Endothelial cell (in vitro differentiated cells): Measurements from ENCODE around the gene FBLN5. TPM values are rescaled to one million over a fixed set of nuclear protein-coding genes. Genes with fewer than 3 reads are reported as not detected.

Experiments used
- DNase-seq: peaks from one replicate; pipeline ENCODE4 v3.0.0; 2021; ENCODE audit warnings: low spot score
- H3K27ac Mint-ChIP-seq: one replicate; pipeline ENCODE4 v1.8.0; 2021; ENCODE audit warnings: mixed read lengths, inconsistent platforms; ENCODE audit not compliant: unreplicated experiment
- H3K27me3 Mint-ChIP-seq: one replicate; pipeline ENCODE4 v1.8.0; 2021; ENCODE audit warnings: mild to moderate bottlenecking, moderate library complexity, mixed read lengths, inconsistent platforms; ENCODE audit not compliant: unreplicated experiment
- H3K36me3 Mint-ChIP-seq: one replicate; pipeline ENCODE4 v1.8.0; 2021; ENCODE audit warnings: mild to moderate bottlenecking, low read depth, mixed read lengths, inconsistent platforms; ENCODE audit not compliant: unreplicated experiment
- H3K4me1 Mint-ChIP-seq: one replicate; pipeline ENCODE4 v1.8.0; 2021; ENCODE audit warnings: mild to moderate bottlenecking, mixed read lengths, inconsistent platforms; ENCODE audit not compliant: unreplicated experiment
- H3K4me3 Mint-ChIP-seq: one replicate; pipeline ENCODE4 v1.8.0; 2021; ENCODE audit warnings: mild to moderate bottlenecking, mixed read lengths, inconsistent platforms; ENCODE audit not compliant: unreplicated experiment
- H3K9me3 Mint-ChIP-seq: one replicate; pipeline ENCODE4 v1.8.0; 2021; ENCODE audit warnings: mixed read lengths, inconsistent platforms; ENCODE audit not compliant: unreplicated experiment
- total RNA-seq: library from RNA; stranded (reverse); fragmentation: NEBNext Ultra II Directional; extraction: Animal tissue kit (Norgen Biotek cat#: 25700); gene quantifications from one replicate; pipeline ENCODE4 v1.2.1, GENCODE V29; 2021; ENCODE audit not compliant: unreplicated experiment
- TF ChIP-seq, protein P1 (sequence below): fragments of 200-600 bp; sonication (generic); IDR thresholded peaks from one replicate; pipeline ENCODE4 v1.5.0; 2021; ENCODE audit warnings: antibody characterized with exemption; ENCODE audit not compliant: unreplicated experiment

Gene FBLN5
- total RNA-seq, 1 donor from 2014 or later: 0.26 TPM

GRCh38 chr14:91971188-91971778, 23.8 kb upstream of the FBLN5 start:
- no peak overlapping the region for H3K4me3 Mint-ChIP-seq
- H3K36me3 Mint-ChIP-seq: peaks cover 17% of the 10 kb centered on the region
- peaks cover 3% of the 10 kb centered on the region for H3K27me3 Mint-ChIP-seq
- no peaks in the 10 kb centered on the region for H3K4me1 Mint-ChIP-seq
- TF ChIP-seq, protein P1, sequence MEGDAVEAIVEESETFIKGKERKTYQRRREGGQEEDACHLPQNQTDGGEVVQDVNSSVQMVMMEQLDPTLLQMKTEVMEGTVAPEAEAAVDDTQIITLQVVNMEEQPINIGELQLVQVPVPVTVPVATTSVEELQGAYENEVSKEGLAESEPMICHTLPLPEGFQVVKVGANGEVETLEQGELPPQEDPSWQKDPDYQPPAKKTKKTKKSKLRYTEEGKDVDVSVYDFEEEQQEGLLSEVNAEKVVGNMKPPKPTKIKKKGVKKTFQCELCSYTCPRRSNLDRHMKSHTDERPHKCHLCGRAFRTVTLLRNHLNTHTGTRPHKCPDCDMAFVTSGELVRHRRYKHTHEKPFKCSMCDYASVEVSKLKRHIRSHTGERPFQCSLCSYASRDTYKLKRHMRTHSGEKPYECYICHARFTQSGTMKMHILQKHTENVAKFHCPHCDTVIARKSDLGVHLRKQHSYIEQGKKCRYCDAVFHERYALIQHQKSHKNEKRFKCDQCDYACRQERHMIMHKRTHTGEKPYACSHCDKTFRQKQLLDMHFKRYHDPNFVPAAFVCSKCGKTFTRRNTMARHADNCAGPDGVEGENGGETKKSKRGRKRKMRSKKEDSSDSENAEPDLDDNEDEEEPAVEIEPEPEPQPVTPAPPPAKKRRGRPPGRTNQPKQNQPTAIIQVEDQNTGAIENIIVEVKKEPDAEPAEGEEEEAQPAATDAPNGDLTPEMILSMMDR: no peak
- no peaks in the 10 kb centered on the region for H3K9me3 Mint-ChIP-seq
- H3K27ac Mint-ChIP-seq: no peak overlapping the region
- no peak for DNase-seq

DNA sequence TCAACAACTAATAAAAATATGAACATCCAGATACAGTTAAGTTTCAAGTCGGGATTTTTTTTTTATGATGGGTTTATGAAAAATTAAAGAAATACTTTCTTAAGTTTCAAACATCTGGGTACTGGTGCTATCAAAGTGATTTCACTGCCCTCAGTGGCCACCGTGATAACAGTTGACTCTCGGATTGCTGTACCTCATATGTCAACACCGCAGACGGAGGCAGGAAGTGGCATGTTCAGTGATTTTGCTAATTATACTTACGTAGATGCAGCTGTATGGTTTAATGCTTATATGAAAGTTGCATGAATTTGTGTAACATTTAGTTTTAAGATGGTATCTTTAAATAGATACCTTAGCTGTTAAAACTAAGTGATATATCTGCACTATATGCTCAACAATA, 20.8 kb upstream of the FBLN5 start:
- Mint-ChIP-seq H3K4me1 (no peaks in the 10 kb centered on the region), H3K9me3 (no peaks in the 10 kb centered on the region)

DNA sequence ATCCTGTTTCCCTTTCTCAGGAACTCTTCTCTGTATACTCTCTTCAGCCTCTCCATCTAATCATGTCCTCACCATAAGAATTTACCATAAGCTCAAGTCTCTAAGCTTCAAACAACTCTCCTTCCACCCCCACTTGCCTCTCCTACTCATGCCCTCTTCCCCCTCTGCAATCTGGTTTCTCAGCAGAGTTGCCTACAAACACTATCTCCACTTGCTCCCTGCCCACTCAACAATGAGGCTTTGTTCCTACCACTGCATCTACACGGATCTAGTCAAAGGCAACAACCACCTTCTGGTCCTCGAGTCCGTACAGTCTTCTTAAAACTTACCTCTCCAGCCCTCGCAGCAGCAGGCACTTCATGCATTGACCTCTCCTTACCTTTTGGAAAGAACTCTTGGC, 17.2 kb upstream of the FBLN5 start:
- DNase-seq: no peak
- Mint-ChIP-seq H3K4me1 (no peaks in the 10 kb centered on the region), H3K4me3 (no peak overlapping the region), H3K36me3 (peaks cover 9% of the 10 kb centered on the region), H3K27ac (no peak overlapping the region), H3K27me3 (peaks cover 3% of the 10 kb centered on the region), H3K9me3 (no peaks in the 10 kb centered on the region)
- TF ChIP-seq, protein P1: no peak

More for the DNA sequence above, 20.8 kb upstream of the FBLN5 start:
- TF ChIP-seq, protein P1: no peak
- no peak overlapping the region for H3K4me3 Mint-ChIP-seq
- peaks cover 3% of the 10 kb centered on the region for H3K27me3 Mint-ChIP-seq
- peaks cover 13% of the 10 kb centered on the region for H3K36me3 Mint-ChIP-seq
- DNase-seq: no peak
- H3K27ac Mint-ChIP-seq: no peak overlapping the region

- no peak overlapping the region for H3K4me3 Mint-ChIP-seq
- H3K27ac Mint-ChIP-seq: no peak overlapping the region
- H3K36me3 Mint-ChIP-seq: peaks cover 6% of the 10 kb centered on the region
Measured at GRCh38 chr14:91964011-91964410, 16.5 kb upstream of the FBLN5 start.

DNA sequence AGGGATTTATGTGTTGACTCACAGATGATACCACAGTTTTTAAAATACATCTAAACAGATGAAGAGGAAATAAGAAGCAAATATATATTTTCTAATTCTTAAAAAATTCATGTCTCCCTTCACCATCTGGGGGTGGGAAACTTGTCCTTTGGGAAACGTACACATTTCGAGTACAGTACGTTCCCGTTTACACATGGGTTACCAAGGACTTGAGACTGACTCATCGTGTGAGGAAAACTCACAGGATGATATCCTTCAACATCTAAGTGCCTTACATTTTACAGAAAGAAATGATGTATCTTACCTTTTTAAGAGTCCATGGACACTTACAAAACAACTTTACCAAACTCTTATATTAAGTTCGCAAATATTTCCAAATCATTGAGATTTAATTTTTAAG, 16.0 kb upstream of the FBLN5 start:
- H3K4me3 Mint-ChIP-seq: no peak overlapping the region
- no peak for DNase-seq
- TF ChIP-seq, protein P1: no peak
- peaks cover under 1% of the 10 kb centered on the region for H3K27me3 Mint-ChIP-seq
- H3K36me3 Mint-ChIP-seq: peaks cover under 1% of the 10 kb centered on the region
- H3K4me1 Mint-ChIP-seq: no peaks in the 10 kb centered on the region
- H3K27ac Mint-ChIP-seq: no peak overlapping the region
- H3K9me3 Mint-ChIP-seq: no peaks in the 10 kb centered on the region

More at GRCh38 chr14:91964011-91964410, 16.5 kb upstream of the FBLN5 start:
- H3K9me3 Mint-ChIP-seq: no peaks in the 10 kb centered on the region
- no peaks in the 10 kb centered on the region for H3K4me1 Mint-ChIP-seq
- TF ChIP-seq, protein P1: no peak
- DNase-seq: no peak
- H3K27me3 Mint-ChIP-seq: peaks cover 3% of the 10 kb centered on the region
